Measurements from ENCODE around the gene RALGPS2.

- no peak for TF ChIP-seq CTCF (conservative IDR thresholded peaks at IDR 0.05; ENCODE audit: low read depth in 2 of 2)
- no peak for TF ChIP-seq EZH2phosphoT487 (IDR thresholded peaks at IDR 0.05; ENCODE audit: unreplicated experiment)
- TF ChIP-seq ZNF331 (CRISPR knock-in tag; IDR thresholded peaks at IDR 0.05; ENCODE audit: low read depth): no peak
- no peak for TF ChIP-seq NANOG (IDR thresholded peaks at IDR 0.05; ENCODE audit: borderline replicate concordance)
- no peak for TF ChIP-seq CREB1 (CRISPR knock-in tag; IDR thresholded peaks at IDR 0.05; ENCODE audit: low read depth)
- no peak for TF ChIP-seq REST (IDR thresholded peaks at IDR 0.05; ENCODE audit: unreplicated experiment)
Measured at GRCh38 chr1:178683291-178683690, 41.8 kb upstream of the RALGPS2 start.

Measured in GM23338 (cell line).